MM.1S (cell line): Measurements from ENCODE around the gene BICRAL.

ENCODE experiments used
- DNase-seq: peaks from one replicate; pipeline ENCODE4 v3.0.0-alpha.2; 2015
- H2AFZ ChIP-seq: fragments of 300-600 bp; sonication (generic); 2 replicates; pipeline ENCODE4 v1.6.0; 2016; ENCODE audit warnings: antibody characterized with exemption, low read length
- H3F3A ChIP-seq: fragments of 300-600 bp; sonication (generic); 2 replicates; pipeline ENCODE4 v1.6.1; 2016; ENCODE audit warnings: mild to moderate bottlenecking, antibody characterized with exemption, low read length, moderate library complexity, mixed read lengths; ENCODE audit not compliant: insufficient read depth
- H3K27ac ChIP-seq: fragments of 300-600 bp; sonication (generic); 2 replicates; pipeline ENCODE4 v1.5.1; 2016; ENCODE audit warnings: mild to moderate bottlenecking, low read length
- H3K27me3 ChIP-seq: fragments of 300-600 bp; sonication (generic); replicated peaks from 2 replicates; pipeline ENCODE4 v1.6.0; 2016; ENCODE audit warnings: low read length; ENCODE audit not compliant: insufficient read depth
- H3K36me3 ChIP-seq: fragments of 300-600 bp; sonication (generic); replicated peaks from 2 replicates; pipeline ENCODE4 v1.6.1; 2016; ENCODE audit warnings: mild to moderate bottlenecking, low read length, mixed read lengths; ENCODE audit not compliant: insufficient read depth
- H3K4me1 ChIP-seq: fragments of 300-600 bp; sonication (generic); 2 replicates; pipeline ENCODE4 v1.6.1; 2016; ENCODE audit warnings: low read length, mixed read lengths
- H3K4me2 ChIP-seq: fragments of 300-600 bp; sonication (generic); 2 replicates; pipeline ENCODE4 v1.6.0; 2016; ENCODE audit warnings: low read depth, low read length
- H3K4me3 ChIP-seq: fragments of 300-600 bp; sonication (generic); 2 replicates; pipeline ENCODE4 v1.5.1; 2016; ENCODE audit warnings: low read length, mixed read lengths
- H3K79me2 ChIP-seq: fragments of 300-600 bp; sonication (generic); 2 replicates; pipeline ENCODE4 v1.6.1; 2016; ENCODE audit warnings: mixed run types, low read length, mixed read lengths
- H3K9ac ChIP-seq: fragments of 300-600 bp; sonication (generic); 2 replicates; pipeline ENCODE4 v1.6.1; 2016; ENCODE audit warnings: low read length, mixed read lengths
- H3K9me2 ChIP-seq: fragments of 300-600 bp; sonication (generic); replicated peaks from 2 replicates; pipeline ENCODE4 v1.6.1; 2016; ENCODE audit warnings: mild to moderate bottlenecking, low read length, mixed read lengths; ENCODE audit not compliant: insufficient read depth
- H3K9me3 ChIP-seq: fragments of 300-600 bp; sonication (generic); replicated peaks from 2 replicates; pipeline ENCODE4 v1.6.1; 2016; ENCODE audit warnings: mild to moderate bottlenecking, low read length, mixed read lengths; ENCODE audit not compliant: insufficient read depth
- H4K20me1 ChIP-seq: fragments of 300-600 bp; sonication (generic); 2 replicates; pipeline ENCODE4 v1.6.1; 2016; ENCODE audit warnings: mild to moderate bottlenecking, low read length, moderate library complexity, mixed read lengths; ENCODE audit not compliant: insufficient read depth
- EZH2 ChIP-seq: fragments of 300-600 bp; sonication (generic); optimal IDR thresholded peaks from 2 replicates; pipeline ENCODE3; 2017; ENCODE audit warnings: low read depth, mild to moderate bottlenecking, antibody characterized with exemption, low read length, mixed read lengths
- EZH2phosphoT487 ChIP-seq: fragments of 300-600 bp; sonication (generic); IDR thresholded peaks from 2 replicates; pipeline ENCODE4 v1.6.1; 2018; ENCODE audit warnings: antibody characterized with exemption, low read length
- TF ChIP-seq, protein P1 (sequence below): fragments of 300-600 bp; sonication (generic); IDR thresholded peaks from 2 replicates; pipeline ENCODE4 v1.5.1; 2016; ENCODE audit warnings: antibody characterized with exemption, low read length, mixed read lengths

BICRAL gene

DNA sequence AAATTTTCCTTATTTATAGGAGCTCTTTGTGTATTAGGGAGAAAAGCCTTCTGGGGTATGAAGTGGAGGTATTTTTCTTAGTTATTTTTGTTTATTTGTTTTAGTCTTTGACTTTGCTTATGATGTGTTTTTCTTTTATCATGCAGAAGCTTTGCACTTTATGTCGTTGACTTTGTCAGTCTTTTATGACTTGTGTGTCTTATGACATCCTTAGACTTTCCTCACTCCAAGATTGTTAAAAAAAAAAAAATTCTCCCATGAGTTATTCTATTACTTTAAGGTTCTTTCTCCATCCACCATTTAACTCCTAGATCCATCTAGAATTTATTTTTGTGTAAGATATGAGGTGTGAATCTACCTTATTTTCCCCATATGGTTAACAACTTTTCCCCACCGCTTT lies 36.6 kb downstream of the BICRAL start:
- no peaks in the 10 kb centered on the region for H3K4me1 ChIP-seq
- H4K20me1 ChIP-seq = no peaks in the 10 kb centered on the region
- H3K27me3 ChIP-seq = no peaks in the 10 kb centered on the region
- peaks cover 7% of the 10 kb centered on the region for H3K79me2 ChIP-seq
- no peak overlapping the region for H3K4me3 ChIP-seq
- H2AFZ ChIP-seq = no peak overlapping the region
- TF ChIP-seq, protein P1, sequence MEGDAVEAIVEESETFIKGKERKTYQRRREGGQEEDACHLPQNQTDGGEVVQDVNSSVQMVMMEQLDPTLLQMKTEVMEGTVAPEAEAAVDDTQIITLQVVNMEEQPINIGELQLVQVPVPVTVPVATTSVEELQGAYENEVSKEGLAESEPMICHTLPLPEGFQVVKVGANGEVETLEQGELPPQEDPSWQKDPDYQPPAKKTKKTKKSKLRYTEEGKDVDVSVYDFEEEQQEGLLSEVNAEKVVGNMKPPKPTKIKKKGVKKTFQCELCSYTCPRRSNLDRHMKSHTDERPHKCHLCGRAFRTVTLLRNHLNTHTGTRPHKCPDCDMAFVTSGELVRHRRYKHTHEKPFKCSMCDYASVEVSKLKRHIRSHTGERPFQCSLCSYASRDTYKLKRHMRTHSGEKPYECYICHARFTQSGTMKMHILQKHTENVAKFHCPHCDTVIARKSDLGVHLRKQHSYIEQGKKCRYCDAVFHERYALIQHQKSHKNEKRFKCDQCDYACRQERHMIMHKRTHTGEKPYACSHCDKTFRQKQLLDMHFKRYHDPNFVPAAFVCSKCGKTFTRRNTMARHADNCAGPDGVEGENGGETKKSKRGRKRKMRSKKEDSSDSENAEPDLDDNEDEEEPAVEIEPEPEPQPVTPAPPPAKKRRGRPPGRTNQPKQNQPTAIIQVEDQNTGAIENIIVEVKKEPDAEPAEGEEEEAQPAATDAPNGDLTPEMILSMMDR = no peak
- no peak for TF ChIP-seq EZH2phosphoT487
- no peak for TF ChIP-seq EZH2
- H3K27ac ChIP-seq = no peak overlapping the region
- no peak overlapping the region for H3K9ac ChIP-seq
- DNase-seq = no peak
- no peak overlapping the region for H3K4me2 ChIP-seq
- no peaks in the 10 kb centered on the region for H3K9me2 ChIP-seq
- no peaks in the 10 kb centered on the region for H3F3A ChIP-seq
- H3K9me3 ChIP-seq = no peaks in the 10 kb centered on the region
- no peaks in the 10 kb centered on the region; the same call in 1 of the 2 replicates for H3K36me3 ChIP-seq

DNA sequence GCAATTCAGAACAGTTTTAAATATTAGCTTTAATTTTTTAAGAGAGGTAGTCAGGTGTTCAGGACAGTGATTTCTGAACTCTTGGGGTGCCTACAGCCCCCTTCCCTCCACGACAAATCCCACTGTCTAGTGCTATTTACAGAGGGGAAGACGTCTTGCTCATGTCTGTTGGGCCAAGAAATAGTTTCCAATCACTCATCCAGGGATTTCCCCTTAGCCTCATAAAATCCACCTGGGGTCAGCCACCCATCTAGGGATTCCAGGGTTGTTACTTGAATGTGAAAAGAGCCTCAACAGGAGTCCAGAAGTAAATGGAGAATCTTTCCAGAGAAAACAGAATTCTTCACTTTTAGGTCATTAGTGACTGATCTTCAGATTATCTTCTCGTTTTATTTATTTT lies 37.0 kb downstream of the BICRAL start:
- Histone ChIP-seq H3K9me3 (no peaks in the 10 kb centered on the region), H3K9ac (no peak overlapping the region), H3K79me2 (peaks cover 7% of the 10 kb centered on the region), H3K27me3 (no peaks in the 10 kb centered on the region), H3K4me2 (no peak overlapping the region), H3K36me3 (no peaks in the 10 kb centered on the region; the same call in 1 of the 2 replicates), H3K27ac (no peak overlapping the region), H3K9me2 (no peaks in the 10 kb centered on the region), H3F3A (no peaks in the 10 kb centered on the region), H3K4me3 (no peak overlapping the region), H2AFZ (no peak overlapping the region), H4K20me1 (no peaks in the 10 kb centered on the region), H3K4me1 (no peaks in the 10 kb centered on the region)
- TF ChIP-seq EZH2phosphoT487 = no peak
- TF ChIP-seq, protein P1 = no peak
- no peak for TF ChIP-seq EZH2
- no peak for DNase-seq

DNA sequence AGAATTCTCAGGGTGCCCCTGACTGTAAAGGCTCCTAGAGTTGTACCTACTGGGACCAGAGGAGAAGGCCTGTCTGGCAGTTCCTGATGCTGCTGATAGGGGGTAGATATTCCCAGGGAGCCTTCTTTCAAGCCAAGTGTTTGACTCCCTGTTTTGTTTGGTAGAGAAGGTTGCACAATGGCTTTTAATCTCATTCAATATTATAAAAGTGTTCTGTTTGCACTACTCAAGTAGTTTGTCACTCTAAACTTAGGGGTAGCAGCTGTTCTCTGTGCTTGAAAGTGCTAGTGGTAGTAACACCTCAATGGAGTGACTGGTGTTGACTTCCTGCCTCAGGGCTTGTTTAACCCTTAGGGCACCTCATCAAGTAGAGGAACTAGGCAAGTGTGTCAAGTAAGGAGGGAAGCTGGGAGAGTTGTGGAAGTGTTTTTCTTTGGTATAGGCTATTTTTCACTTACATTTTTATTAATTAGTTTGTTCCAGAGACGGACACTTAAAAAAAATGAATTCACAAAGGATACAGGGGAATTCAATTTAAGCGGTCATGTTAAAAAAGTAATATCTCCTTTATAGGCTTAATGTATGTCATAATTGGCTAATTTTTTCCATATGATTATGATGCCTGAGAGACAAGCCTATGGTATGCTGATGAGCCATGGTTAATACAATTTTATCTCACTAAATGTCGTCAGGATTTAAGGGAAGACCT lies 38.1 kb downstream of the BICRAL start:
- no peaks in the 10 kb centered on the region; the same call in 1 of the 2 replicates for H3K36me3 ChIP-seq
- H3K4me3 ChIP-seq = no peak overlapping the region
- H3K79me2 ChIP-seq = peaks cover 7% of the 10 kb centered on the region
- H2AFZ ChIP-seq = no peak overlapping the region
- DNase-seq = no peak
- H3K9me2 ChIP-seq = no peaks in the 10 kb centered on the region
- no peak overlapping the region for H3K9ac ChIP-seq
- H3K4me2 ChIP-seq = no peak overlapping the region
- no peaks in the 10 kb centered on the region for H4K20me1 ChIP-seq
- H3K27me3 ChIP-seq = no peaks in the 10 kb centered on the region
- no peaks in the 10 kb centered on the region for H3K4me1 ChIP-seq
- no peaks in the 10 kb centered on the region for H3K9me3 ChIP-seq
- H3F3A ChIP-seq = no peaks in the 10 kb centered on the region
- no peak overlapping the region for H3K27ac ChIP-seq
- no peak for TF ChIP-seq EZH2phosphoT487
- no peak for TF ChIP-seq EZH2
- TF ChIP-seq, protein P1 = no peak
